IPS-18c (cell line): ENCODE measurements around the gene FKBP14.
A peak's percentile ranks its signal among the peaks of the same experiment; 100 is the strongest.

ENCODE experiments used
- H3K4me3 ChIP-seq: 2 replicates; pipeline ENCODE4 v1.7.0; 2013; ENCODE audit warnings: low read depth, mild to moderate bottlenecking, low read length, moderate library complexity; ENCODE audit not compliant: insufficient read depth
- H3K9me3 ChIP-seq: one replicate; pipeline ENCODE4 v1.6.1; 2013; ENCODE audit warnings: mild to moderate bottlenecking, low read length, moderate library complexity; ENCODE audit not compliant: control insufficient read depth, insufficient read depth

The FKBP14 gene

DNA sequence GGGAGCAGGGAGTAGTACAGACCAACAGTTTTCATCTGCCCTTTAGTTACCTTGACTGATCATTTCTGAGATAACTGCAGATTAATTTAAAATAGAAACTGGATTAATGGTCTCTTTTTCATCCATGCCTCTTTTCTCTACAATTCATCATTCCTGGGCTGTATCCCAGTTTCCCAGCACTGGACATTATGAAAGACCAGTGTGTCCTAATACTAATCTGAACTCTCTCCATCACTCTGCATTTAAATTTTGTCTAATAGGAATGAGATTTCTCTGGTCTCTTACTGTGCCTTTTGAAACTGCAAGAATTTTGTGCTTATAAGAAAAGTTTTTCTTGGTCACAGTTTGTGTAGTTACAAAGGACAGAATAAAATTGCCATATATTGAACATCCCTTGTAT is 14.4 kb upstream of the FKBP14 start:
- no peak overlapping the region for H3K4me3 ChIP-seq
- no peaks in the 10 kb centered on the region for H3K9me3 ChIP-seq

DNA sequence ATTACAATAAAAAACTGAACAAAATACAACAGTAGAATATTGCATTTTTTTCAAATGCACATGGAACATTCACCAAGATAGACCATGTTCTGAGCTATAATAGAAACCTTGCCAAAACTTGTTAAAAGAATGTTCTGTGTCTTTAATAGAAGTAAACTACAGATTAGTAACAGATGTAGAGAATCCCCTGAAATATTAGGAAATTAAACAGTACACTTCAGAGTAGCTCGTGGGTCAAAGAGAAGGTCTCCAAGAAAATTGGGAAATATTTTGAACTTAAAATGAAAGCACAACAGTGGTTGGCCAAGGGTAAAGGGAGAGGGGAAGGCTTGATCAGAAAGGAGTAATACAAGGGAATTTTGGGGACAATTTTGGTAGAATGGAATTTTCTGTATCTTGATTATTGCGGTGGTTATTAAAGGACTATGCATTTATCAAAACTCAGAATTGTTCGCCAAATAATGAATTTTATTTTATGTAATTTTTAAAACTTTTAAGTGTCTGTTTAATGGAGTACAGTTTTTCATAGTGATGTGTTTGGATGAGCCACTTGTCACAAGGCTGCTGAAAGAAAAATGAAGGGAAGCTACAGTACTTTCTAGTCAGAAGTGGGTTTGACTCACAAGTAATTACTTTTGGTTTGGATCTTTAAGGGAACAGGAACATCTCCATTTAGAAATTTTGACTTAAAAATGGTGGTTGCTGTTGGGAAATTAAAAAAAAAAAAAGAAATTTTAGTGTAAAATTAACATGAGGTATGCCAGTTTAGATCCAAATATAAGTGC is 11.9 kb upstream of the FKBP14 start:
- Histone ChIP-seq H3K4me3 (no peak overlapping the region), H3K9me3 (no peaks in the 10 kb centered on the region)

DNA sequence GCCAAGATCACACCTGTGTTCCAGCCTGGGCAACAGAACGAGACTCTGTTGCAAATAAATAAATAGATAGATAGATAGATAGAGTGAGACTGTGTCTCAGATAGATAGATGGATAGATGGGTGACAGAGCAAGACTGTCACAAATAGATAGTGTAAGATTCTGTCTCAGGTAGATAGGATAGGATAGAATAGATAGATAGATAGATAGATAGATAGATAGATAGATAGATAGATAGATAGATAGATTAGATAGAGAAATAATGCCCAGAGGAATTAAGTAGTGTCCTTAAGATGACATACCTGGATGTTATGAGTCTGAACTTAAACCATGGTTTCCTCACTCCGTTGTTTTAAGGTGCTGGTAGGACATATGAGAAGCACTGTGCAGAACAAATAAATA is 9.7 kb upstream of the FKBP14 start:
- no peak overlapping the region for H3K4me3 ChIP-seq

DNA sequence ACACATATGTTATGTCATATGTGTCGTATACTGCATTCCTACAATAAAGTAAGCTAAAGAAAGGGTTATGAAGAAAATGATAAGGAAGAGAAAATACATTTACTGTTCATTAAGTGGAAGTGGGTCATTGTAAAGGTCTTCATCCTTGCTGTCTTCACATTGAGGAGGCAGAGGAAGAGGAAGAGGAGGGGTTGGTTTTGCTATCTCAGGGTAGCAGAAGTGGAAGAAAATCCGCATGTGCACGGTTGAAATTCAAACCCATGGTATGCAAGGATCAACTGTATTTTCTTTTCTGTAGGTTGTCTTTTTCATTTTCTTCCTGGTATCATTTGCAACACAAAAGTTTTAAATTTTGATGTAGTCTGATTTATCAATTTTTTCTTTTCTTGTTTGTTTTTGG is 8.0 kb upstream of the FKBP14 start:
- Histone ChIP-seq H3K4me3 (no peak overlapping the region), H3K9me3 (no peaks in the 10 kb centered on the region)

More for the DNA sequence above, 9.7 kb upstream of the FKBP14 start:
- H3K9me3 ChIP-seq, result no peaks in the 10 kb centered on the region

DNA sequence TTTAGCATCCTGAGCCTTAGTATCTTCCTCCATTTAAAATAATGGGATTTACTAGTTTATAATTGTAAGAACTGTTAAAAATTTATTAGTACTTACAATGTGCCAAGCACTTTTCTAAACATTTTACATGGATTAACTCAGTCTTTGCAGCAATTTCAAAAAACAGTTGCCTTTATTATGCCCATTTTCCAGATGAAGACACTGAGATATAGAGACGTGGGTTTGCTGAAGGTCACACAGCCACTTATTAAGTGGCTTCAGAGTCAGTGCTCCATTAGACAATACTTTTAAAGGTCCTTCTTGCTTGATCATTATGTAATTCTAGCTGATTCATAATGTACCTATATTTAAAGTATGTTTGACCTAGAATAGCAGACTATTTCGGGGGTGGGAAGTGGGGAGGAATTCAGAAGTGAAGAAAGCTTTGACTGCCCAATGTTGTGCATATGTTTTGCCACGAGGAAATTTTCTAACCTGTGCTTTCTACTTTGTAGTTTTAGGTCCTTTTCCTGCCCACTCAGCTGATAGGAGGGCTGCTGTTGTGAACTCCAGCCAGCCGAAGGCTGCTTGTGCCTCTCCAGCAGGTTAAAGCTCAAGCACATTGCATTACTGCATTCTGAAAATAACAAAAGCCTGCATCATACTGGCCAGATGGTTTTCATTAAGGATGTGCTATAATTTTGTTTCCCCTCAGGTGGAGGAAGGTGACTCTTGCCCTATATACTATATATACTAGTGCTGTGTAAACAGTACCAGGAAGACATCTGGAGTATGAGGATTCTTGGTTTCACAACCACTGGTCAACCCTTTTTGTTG is 6.0 kb upstream of the FKBP14 start:
- H3K4me3 ChIP-seq, result no peak overlapping the region
- H3K9me3 ChIP-seq, result no peaks in the 10 kb centered on the region

- H3K4me3 ChIP-seq, result peak overlapping the region; percentile 90; the same call in 1 of the 2 replicates
- no peaks in the 10 kb centered on the region for H3K9me3 ChIP-seq
Observed at GRCh38 chr7:30029696-30030095, 3.2 kb upstream of the FKBP14 start.

DNA sequence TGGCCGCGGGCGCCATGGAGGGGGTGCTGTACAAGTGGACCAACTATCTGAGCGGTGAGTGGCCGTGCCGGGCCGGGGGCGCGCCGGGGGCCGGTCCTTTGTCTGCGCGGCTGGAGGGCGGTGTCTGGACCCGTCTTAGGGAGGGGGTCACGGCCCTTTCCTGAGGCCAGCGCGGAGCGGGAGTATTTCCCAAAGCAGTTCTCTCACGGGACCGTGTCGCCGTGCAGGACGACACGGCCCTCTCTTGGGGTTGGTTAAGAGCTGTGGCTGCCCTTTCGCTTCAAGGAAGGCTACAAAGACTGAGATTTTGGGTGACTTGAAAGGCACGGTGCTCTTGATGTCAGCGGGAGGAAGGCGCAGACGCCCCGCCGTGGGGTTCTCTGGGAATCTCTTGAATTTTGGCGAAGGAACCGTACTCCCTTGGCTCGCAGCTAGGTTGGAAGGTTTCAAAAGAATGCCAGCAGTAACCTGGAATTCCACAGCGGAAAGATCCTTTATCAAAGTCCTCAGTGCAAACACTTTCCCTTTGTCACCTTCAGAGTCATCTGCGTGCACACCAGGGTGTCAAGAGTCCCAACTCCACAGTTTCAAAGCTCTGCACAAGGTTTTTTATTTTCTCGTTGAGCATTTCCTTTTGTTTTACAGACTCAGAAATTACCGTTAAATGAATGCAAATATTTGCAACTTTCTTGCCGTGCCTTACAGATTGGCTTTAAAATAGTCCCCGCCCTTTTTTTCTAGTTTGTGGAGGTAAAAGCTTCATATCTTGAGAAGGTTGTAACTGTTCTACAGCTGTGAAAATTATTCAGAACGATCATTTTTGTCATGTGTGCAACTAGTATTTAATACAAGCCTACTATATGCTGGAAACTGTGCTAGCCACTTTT is 2.5 kb upstream of the FKBP14 start:
- H3K9me3 ChIP-seq, result no peaks in the 10 kb centered on the region
- H3K4me3 ChIP-seq, result peak overlapping the region; percentile 90

- Histone ChIP-seq H3K4me3 (peak within 1 kb of the TSS; percentile 90), H3K9me3 (no peaks in the 10 kb centered on the region)
Observed at GRCh38 chr7:30028216-30028748, 1.8 kb upstream of the FKBP14 start, which contains the start of gene PLEKHA8. Gene PLEKHA8 (plus strand): TSS chr7:30028412. CDS start chr7:30028763, 351 bp downstream.

DNA sequence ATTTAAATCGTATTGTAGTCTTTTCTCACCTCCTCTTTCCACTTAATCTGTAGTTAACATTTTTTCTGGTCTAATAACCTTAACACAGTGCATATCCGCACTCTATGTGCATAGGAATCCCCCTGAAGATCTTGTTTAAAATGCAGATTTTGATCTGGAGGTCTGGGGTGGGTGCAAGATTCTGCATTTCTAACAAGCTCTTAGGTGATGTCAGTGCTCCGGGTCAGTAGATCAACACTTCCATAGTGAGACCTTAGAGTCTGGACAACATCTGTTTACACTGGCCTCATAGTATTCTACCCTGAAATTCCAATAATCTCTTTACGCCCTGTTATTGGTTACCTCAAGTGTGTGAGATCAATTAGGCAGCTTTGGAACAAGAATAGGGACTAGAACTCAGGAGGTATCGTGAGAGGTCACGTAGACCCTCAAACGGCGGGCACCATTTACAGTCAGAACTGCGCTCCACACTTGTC is 1.3 kb upstream of the FKBP14 start:
- no peaks in the 10 kb centered on the region for H3K9me3 ChIP-seq
- peak overlapping the region; percentile 90 for H3K4me3 ChIP-seq

- H3K4me3 ChIP-seq, result peak overlapping the region; percentile 90
- no peaks in the 10 kb centered on the region for H3K9me3 ChIP-seq
Observed at GRCh38 chr7:30027065-30027456, 559 bp upstream of the FKBP14 start.

DNA sequence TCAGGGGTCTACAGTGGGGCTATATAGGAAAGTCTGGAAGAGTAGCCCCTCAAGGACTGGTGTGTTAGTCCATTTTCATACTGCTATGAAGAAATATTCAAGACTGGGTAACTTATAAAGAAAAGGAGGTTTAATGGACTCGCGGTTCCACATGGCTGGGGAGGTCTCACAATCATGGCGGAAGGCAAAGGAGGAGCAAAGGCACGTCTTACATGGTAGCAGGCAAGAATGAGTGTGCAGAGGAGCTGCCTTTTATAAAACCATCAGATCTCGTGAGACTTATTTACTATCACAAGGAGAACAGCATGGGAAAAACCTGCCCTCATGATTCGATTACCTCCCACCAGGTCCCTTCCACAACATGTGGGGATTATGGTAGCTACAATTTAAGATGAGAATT is 3.0 kb downstream of the FKBP14 start:
- no peaks in the 10 kb centered on the region for H3K9me3 ChIP-seq
- H3K4me3 ChIP-seq, result no peak overlapping the region; the same call in 1 of the 2 replicates

DNA sequence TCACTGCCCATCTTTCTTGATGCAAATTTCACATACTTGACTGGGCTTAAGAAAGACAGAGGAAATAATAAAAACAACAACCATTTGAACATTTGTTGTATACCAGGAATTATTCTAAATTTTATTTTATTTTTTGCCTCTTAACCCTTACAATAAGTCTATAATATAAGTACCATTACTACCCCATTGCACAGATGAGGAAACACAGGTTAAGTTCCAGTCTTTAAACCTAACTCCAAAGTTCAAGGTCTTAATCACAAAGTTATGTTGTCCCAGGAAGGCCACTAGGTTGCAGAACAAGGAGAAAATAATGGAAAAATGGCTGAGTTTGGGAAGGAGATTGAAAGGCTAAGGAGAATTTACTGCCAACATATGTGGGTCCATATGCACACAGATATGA is 3.5 kb downstream of the FKBP14 start:
- H3K4me3 ChIP-seq, result no peak overlapping the region
- H3K9me3 ChIP-seq, result no peaks in the 10 kb centered on the region

- no peaks in the 10 kb centered on the region for H3K9me3 ChIP-seq
- no peak overlapping the region for H3K4me3 ChIP-seq
Observed at GRCh38 chr7:30020535-30020934, 6.0 kb downstream of the FKBP14 start.

DNA sequence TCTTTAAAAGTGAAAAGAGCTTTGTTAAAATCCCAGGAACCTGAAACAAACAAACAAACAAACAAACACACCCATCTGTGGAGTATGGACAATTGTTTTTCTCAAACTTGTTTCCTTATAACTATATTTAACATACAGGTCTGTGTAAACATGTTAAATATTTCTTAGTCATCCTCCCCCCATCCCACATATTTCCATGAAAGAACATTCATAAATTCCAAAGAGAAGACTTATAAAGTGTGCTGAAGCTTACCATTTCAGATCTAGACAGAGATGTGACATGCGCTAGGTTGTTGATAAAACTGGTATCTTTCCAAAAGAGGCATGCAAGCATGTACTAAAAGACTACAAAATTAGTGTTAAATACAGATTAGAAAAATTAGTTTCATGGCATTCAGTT is 6.5 kb downstream of the FKBP14 start:
- Histone ChIP-seq H3K9me3 (no peaks in the 10 kb centered on the region), H3K4me3 (no peak overlapping the region)

DNA sequence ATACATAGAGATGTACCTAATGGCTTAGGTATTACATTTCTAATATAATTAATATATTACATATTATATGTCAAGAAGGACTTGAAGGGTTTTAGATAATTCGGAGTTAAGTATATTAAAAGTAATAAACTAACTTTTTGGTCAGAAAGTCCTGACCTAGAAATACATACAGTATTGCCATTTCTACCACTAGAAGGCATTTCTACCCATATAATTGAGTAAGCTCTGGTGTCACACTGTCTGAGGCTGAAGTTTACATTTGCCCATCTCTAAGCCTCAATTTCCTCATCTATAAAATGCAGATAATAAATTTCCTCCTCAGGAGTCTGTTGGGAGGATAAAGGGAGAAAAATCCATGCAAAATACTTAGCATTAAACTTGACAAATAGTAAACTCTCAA is 7.1 kb downstream of the FKBP14 start:
- no peak overlapping the region for H3K4me3 ChIP-seq
- no peaks in the 10 kb centered on the region for H3K9me3 ChIP-seq

GRCh38 chr7:30018451-30018850 is 8.1 kb downstream of the FKBP14 start:
- Histone ChIP-seq H3K9me3 (no peaks in the 10 kb centered on the region), H3K4me3 (no peak overlapping the region)

GRCh38 chr7:30012757-30013156 is 13.7 kb downstream of the FKBP14 start:
- no peaks in the 10 kb centered on the region for H3K9me3 ChIP-seq
- no peak overlapping the region for H3K4me3 ChIP-seq
